GM12878 (cell line): ENCODE data around the gene WIPF1. TPM values are rescaled to one million over a fixed set of nuclear protein-coding genes. Genes with fewer than 3 reads are reported as not detected.
A peak's percentile ranks its signal among the peaks of the same experiment; 100 is the strongest.

Experiments used
- ATF2 ChIP-seq: IDR thresholded peaks from 2 replicates; pipeline ENCODE4 v1.6.1; 2012; ENCODE audit warnings: low read length, inconsistent platforms
- BACH1 ChIP-seq: fragments of 450-650 bp; IDR thresholded peaks from 2 replicates; pipeline ENCODE4 v1.6.1; 2017; ENCODE audit warnings: mild to moderate bottlenecking, borderline replicate concordance
- BRCA1 ChIP-seq: IDR thresholded peaks from 2 replicates; pipeline ENCODE4 v1.6.1; 2011; ENCODE audit warnings: low read depth, low read length, improper control_type of control experiment
- CBFB ChIP-seq: IDR thresholded peaks from 2 replicates; pipeline ENCODE4 v1.6.1; 2016; ENCODE audit warnings: antibody characterized with exemption, low read depth
- ETV6 ChIP-seq, 2 experiments: fragments of 450-650 bp in 1 of 2; IDR thresholded peaks in 1 of 2; conservative IDR thresholded peaks in 1 of 2; 2 replicates each; pipeline ENCODE4 v1.6.1; 2014; ENCODE audit warnings: antibody characterized with exemption in 1 of 2, borderline replicate concordance in 1 of 2, low read depth in 1 of 2, mild to moderate bottlenecking in 1 of 2, moderate library complexity in 1 of 2
- EZH2 ChIP-seq: IDR thresholded peaks from 2 replicates; pipeline ENCODE4 v1.6.1; 2012; ENCODE audit warnings: low read depth, mild to moderate bottlenecking, control low read depth, inconsistent platforms, low read length, borderline replicate concordance; ENCODE audit not compliant: control insufficient read depth
- MXI1 ChIP-seq: fragments of 150-350 bp; IDR thresholded peaks from 2 replicates; pipeline ENCODE4 v1.6.1; 2011; ENCODE audit warnings: low read depth, mild to moderate bottlenecking, inconsistent platforms, low read length, improper control_type of control experiment
- POLR2A ChIP-seq: IDR thresholded peaks from 2 replicates; pipeline ENCODE4 v1.6.1; 2011; ENCODE audit warnings: low read depth, mild to moderate bottlenecking, low read length
- POU2F2 ChIP-seq: IDR thresholded peaks from 3 replicates; pipeline ENCODE4 v1.6.1; 2011; ENCODE audit warnings: low read depth, mild to moderate bottlenecking, low read length, borderline replicate concordance
- PRDM15 ChIP-seq: fragments of 450-650 bp; formaldehyde crosslinking; IDR thresholded peaks from 2 replicates; pipeline ENCODE4 v1.4.0; 2020; ENCODE audit warnings: mild to moderate bottlenecking, moderate library complexity
- REST ChIP-seq: IDR thresholded peaks from 2 replicates; pipeline ENCODE4 v1.6.1; 2012; ENCODE audit warnings: mild to moderate bottlenecking, low read depth, low read length
- RFX5 ChIP-seq: IDR thresholded peaks from 2 replicates; pipeline ENCODE4 v1.6.1; 2011; ENCODE audit warnings: low read depth, low read length, improper control_type of control experiment
- SKIL ChIP-seq: fragments of 450-650 bp; IDR thresholded peaks from 2 replicates; pipeline ENCODE4 v1.6.1; 2017; ENCODE audit warnings: mild to moderate bottlenecking, low read depth, inconsistent platforms; ENCODE audit not compliant: poor library complexity, severe bottlenecking
- SPI1 ChIP-seq: IDR thresholded peaks from 2 replicates; pipeline ENCODE4 v1.6.1; 2011; ENCODE audit warnings: low read depth, mild to moderate bottlenecking, low read length, moderate library complexity, borderline replicate concordance; ENCODE audit not compliant: insufficient read depth
- SRF ChIP-seq, 2 experiments: IDR thresholded peaks; 2 replicates each; pipeline ENCODE4 v1.6.1; 2011; ENCODE audit warnings: low read depth in 2 of 2, low read length in 2 of 2, mild to moderate bottlenecking in 1 of 2, moderate library complexity in 1 of 2
- TAF1 ChIP-seq: IDR thresholded peaks from 2 replicates; pipeline ENCODE4 v1.6.1; 2011; ENCODE audit warnings: mild to moderate bottlenecking, low read depth, low read length, borderline replicate concordance
- TCF12 ChIP-seq: IDR thresholded peaks from 2 replicates; pipeline ENCODE4 v1.6.1; 2011; ENCODE audit warnings: low read depth, mild to moderate bottlenecking, low read length
- TCF7 ChIP-seq: IDR thresholded peaks from 2 replicates; pipeline ENCODE4 v1.6.1; 2014; ENCODE audit warnings: antibody characterized with exemption, borderline replicate concordance
- polyA plus RNA-seq, 11 experiments: library from polyadenylated mRNA; depleted of rRNA in 4 of 11; unstranded in 6 of 11; stranded (reverse) in 5 of 11; fragments of >200 nt; fragmentation: Nextera tagmentation in 4 of 11; fragmentation: Illumina TruSeq in 1 of 11; extraction: Ambion mirVana in 4 of 11; extraction: Trizol in 1 of 11; gene quantifications; 1 replicate in 1 of 11; 2 replicates in 10 of 11; pipeline versions ENCODE4 v1.2.1 to v1.2.3, GENCODE V29; 2011 to 2016; ENCODE audit warnings: inconsistent platforms in 2 of 11, missing spikeins in 2 of 11, low read depth in 1 of 11
- total RNA-seq, 4 experiments: library from RNA; depleted of rRNA in 3 of 4; stranded (reverse); fragments of >200 nt in 3 of 4; fragmentation: Illumina TruSeq in 1 of 4; extraction: Trizol in 1 of 4; gene quantifications; 2 replicates each; pipeline versions ENCODE4 v1.2.1 to v1.2.3, GENCODE V29; 2013 to 2021

The WIPF1 gene
- total and polyA plus RNA-seq, 10 of the 15 experiments (the other 5 are each of a cell fraction or from before 2014, with no cell fraction given) = 23.1 to 188 (median 68.9) TPM

- no peak for TF ChIP-seq PRDM15 (CRISPR knock-in tag)
- peak; percentile 91 for TF ChIP-seq CBFB
- TF ChIP-seq EZH2 = no peak
- peak; percentile 77 for TF ChIP-seq SKIL
- peak in 1 of 2 experiments; percentile 94; a peak in 2 of 4 replicates for TF ChIP-seq ETV6 (conservative IDR thresholded peaks at IDR 0.05 in 1 of 2, IDR thresholded peaks at IDR 0.05 in 1 of 2; ENCODE audit: borderline replicate concordance in 1 of 2, low read depth in 1 of 2)
- peak; percentile 72 for TF ChIP-seq ATF2
- peak; percentile 97 for TF ChIP-seq TAF1
- TF ChIP-seq BRCA1 = no peak
- TF ChIP-seq SRF (IDR thresholded peaks at IDR 0.05; ENCODE audit: low read depth in 2 of 2, low read length in 2 of 2) = 0 out of 4 replicates have a peak, but pooled peaks of 1 of the 2 experiments have one; percentile 10
- no peak for TF ChIP-seq BACH1
- no peak; the same call in 1 of the 2 replicates for TF ChIP-seq TCF7
- TF ChIP-seq MXI1 = peak; percentile 63; the same call in 1 of the 2 replicates
- TF ChIP-seq SPI1 = peak; percentile 49; the same call in 1 of the 2 replicates
- 0 out of 2 replicates have a peak, but pooled peaks have one; percentile 24 for TF ChIP-seq TCF12
- no peak for TF ChIP-seq RFX5
- peak; percentile 82; the same call in 2 of the 3 replicates for TF ChIP-seq POU2F2
- peak; percentile 79 for TF ChIP-seq POLR2A
- 0 out of 2 replicates have a peak, but pooled peaks have one; percentile 31 for TF ChIP-seq REST
Measured at GRCh38 chr2:174597345-174598047, at the start of gene WIPF1 (continued).
